Right forelimb (tissue), 1 donor: ENCODE measurements around the gene RASGRP2.

ENCODE experiments used
- DNase-seq: peaks from one replicate; pipeline ENCODE4 v3.0.0-alpha.2; 2018

RASGRP2 gene

GRCh38 chr11:64743591-64744543, at the start of gene RASGRP2:
RASGRP2 (minus strand) TSS chr11:64744142; CDS start chr11:64742866, 1,276 bp downstream.
- DNase-seq = no peak

DNA sequence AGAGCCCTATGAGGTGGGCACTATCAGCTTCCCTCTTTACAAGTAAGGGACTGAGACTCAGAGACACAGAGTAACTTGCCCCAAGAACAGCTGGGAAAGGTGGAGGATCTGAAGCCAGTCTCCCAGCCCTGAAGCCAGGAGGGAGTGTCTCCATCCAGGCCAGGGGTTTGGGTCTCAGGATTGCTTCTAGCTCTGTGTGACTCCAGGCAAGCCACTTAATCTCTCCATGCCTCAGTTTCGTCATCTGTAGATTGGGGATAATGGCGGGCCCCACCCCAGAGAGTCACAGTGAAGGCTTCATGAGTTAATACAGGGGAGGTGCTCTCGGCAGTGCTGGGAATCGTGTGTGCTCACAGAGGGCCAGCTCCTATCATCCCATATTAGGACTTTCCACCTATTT, 48.5 kb upstream of the RASGRP2 start:
- DNase-seq = no peak

DNA sequence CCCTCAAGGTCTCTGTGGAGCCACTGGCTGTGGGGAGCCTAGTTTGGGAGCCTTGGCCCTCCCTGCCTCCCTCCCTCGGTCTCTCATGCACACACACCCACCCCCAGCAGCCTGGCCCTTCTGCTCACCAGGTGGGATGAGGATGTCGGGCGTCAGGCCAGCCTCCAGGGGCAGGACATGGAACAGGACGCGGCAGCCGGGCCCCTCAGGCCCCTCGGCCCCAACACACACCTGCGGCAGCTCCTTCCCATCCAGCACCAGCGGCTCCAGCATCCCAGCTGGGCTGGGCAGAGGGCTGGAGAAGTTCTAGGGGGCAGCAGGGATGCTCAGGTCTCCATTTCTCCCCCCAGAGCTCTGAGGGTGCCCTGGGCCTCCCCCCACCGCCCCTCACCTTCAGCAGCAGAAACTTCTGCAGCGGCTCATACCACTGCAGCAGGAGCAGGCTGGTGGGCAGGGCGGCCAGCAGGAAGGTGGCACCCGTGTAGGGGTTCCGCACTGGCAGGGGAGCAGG, 47.9 kb upstream of the RASGRP2 start:
- no peak for DNase-seq

GRCh38 chr11:64790205-64791095, 46.5 kb upstream of the RASGRP2 start:
- DNase-seq = no peak

DNA sequence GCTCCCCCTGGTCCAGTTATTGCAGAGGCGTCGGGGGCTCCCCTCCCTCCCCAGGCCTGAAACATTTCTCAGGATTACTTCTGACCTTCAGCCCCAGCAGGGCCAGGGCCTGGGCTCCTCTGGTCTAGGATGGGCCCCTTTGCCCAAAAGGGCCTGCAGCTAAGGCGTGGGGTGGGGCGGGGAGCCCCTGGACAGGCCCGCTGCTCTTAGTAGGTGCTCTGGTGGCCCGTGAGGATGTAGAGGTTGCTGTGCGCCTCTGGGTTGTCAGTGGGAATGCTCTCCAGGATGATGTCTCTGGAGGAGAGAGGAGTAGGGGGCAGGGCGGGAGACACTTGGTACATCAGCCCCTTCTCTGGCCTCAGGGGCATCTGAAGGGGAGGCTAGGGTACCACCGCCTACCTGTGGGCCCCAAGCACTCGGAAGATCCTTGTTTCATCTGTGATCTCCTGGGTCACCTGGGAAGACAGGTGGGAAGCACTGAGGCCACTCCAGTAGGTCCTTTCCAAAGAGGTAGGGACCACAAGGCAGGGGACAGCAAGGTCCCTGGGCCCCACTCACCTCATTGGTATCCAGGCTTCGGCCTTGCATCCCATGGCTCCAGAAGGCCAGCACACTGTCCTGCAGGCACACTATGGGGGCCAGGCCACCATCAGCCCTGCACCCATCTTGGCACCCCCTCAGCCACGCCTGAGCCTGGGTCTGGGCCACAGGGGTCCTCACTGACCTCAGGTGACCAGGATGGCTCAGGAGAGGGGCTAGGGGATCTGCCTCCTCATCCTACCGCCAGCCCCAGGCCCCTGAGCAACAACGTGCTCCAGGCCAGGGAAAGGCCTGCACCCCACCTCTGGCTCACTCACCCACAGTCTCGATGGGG, 45.6 kb upstream of the RASGRP2 start:
- DNase-seq = no peak

DNA sequence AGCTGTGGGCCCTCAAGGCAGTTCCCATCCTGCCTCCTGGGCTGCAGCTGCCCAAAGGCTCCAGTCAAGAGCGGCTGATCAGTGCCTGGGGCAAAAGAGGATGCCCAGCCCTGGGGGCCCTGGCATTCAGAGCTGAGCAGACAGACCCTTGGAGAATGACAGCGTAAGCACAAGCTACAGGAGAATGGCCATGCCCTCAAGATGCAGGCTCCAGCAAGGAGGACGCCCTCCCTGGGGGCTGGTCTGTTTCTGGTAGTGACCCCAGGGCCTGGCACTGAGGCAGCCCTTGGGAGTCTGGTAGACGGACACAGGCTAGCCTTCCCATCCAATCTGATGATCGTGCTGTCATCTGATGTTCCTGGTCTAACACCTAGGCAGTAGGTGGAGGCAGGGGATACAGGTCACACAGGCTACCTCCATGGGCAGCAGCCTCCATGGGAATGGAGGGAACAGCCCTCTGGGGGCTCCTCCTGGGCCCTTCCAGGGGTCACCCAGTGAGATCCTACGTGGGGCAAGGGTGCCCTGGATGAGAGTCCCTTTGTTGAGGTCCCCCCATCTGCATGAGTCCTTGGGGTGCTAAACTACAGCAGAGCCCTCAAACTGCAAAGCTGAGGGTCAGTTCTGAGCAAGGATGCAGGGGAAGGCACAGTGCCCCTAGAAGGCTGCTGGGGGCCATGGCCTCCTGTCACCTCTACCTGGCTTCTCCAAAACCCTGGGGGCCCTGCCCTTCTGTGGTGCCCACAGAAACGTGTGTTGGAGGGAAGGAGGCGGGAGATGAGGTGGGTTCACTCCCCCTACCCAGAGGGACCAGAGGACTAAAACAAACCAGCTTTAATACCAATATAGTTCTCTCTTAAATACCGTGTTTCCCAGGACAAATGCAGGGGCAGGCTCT, 44.6 kb upstream of the RASGRP2 start:
- DNase-seq = no peak

DNA sequence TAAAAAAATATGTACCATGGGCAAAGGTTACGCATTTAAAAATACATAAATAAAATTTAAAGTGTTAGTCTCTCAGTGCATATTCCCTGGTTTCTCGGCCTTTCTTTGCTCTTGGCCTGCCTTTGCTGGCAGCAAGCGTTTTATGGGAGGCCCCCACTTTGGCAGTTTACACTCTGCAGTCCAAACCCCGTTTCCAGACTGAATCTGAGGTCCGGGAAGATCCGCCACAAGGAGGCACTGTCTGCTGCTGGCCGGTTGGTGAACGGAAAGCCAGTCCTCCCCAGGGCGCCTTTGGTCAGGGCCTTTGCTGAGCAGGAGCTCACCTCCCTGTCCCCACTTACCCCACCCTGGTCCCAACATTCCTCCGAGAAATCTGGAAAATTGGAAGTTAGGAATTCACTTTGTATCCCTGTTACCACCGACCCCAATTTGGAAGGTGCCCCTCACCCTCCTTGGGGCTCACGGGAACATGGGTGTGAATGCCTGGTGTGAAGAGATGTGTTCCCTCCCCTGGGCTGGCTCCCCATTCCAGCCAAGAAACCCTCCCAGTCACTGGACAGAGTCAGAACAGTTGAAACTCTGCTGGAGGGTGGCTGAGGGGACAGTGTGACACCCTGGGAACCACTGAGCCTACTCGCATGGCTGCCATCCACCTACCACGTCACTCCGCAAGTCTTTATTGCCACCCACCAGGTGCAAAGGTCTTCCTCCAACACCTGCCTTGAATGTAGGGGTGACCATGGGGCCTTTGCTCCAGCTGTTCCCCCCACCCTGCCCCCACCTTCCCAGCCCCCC, 43.8 kb upstream of the RASGRP2 start:
- DNase-seq = no peak

- no peak for DNase-seq
Observed at GRCh38 chr11:64786308-64786707, 42.4 kb upstream of the RASGRP2 start.

- DNase-seq = no peak
Observed at GRCh38 chr11:64784813-64785581, 41.1 kb upstream of the RASGRP2 start.

DNA sequence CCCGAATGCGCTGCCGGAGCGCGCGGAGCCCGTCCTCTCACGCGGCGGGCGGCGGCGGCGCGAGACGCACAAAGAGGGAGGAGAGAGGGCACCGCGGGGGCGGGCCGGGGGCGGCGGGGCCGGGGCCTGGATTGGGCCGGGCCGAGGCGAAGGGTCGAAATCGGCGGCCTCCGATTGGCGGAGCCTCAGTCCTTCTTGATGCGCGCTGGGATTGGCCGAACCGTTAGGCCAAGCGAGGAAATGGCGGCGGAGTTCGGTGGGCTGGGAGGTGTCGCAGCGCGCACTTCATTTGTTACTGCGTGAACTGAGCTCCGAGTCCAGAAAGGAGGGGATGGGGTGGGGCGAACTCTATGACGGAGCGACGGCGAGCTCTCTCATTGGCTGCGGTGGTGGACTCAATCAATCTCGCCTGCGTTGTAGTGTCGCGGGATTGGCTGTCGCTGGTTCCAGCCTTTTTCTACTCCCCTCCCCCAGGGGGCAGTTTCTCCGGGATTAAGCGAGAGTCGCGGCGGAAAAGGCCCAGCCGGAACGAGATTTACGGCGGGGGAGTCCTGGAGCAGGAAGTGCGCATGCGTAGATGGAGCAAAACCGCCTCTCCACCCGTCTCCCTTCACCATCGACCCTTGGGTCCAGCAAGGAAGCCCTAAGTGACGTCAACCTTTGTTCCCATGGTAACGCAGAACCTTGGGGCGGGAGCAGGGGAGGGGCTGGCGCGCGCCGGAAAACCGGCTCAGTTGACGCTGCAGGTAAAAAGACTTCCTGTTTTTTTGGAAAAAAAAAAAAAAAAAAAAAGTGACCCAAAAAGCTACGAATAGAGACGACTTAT, 34.7 kb upstream of the RASGRP2 start, which contains the start of gene SF1:
Gene SF1 (minus strand): TSS at position 70 of the 826 bp plus-strand sequence. CDS start 150 bp downstream, outside the sequence.
- peak; percentile 99 for DNase-seq

DNA sequence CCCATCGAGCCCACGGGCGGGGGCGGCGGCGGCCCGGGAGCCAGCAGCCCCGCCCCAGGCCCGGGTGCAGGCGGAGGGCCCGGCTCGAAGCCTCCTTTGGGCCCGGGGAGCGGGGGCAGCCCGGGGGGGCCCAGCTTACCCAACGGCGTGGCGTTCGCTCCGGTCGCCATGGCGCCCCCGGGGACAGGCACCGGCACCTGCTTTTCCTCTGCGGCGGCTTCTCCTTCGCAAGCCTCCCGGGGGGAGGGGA, 34.2 kb upstream of the RASGRP2 start:
- DNase-seq = no peak

GRCh38 chr11:64777449-64778222, 33.7 kb upstream of the RASGRP2 start:
- peak; percentile 92 for DNase-seq

DNA sequence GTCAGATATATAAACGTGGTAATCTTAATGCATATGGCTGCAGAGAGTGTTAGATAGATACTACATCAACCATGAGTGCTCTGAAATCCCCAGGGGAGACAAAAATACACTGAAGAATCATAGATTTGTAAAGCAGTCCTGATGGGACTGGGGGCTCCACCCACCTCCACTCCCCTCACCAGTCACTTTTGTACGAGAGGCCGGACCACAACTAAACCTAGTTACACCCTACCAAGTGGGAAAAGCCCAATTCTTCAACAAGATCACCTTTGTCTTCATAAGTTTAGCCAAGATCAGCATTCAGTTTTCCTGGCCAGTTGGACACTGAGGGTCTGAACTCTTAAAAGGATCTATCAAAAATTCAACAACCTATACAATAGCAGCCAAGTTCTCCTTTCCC, 32.9 kb upstream of the RASGRP2 start:
- no peak for DNase-seq

DNA sequence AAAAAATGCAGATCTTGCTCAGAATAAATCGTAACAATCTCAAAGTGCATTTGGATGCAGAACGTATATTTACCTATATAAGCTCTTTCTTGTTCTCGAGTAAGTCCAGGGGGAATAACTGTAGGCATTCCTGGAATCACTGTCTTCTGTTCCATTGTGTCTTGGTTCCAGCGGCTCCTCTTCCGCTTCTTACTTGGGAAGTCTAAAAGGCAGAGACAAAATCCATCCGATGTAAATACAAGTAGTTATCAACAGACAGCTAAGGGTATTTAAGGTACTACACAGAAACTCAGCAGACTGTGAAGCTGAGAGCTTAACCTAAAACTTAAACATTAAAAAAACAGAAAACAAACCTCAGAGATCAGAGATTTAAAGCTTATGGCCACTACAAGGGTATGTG, 32.5 kb upstream of the RASGRP2 start:
- no peak for DNase-seq

DNA sequence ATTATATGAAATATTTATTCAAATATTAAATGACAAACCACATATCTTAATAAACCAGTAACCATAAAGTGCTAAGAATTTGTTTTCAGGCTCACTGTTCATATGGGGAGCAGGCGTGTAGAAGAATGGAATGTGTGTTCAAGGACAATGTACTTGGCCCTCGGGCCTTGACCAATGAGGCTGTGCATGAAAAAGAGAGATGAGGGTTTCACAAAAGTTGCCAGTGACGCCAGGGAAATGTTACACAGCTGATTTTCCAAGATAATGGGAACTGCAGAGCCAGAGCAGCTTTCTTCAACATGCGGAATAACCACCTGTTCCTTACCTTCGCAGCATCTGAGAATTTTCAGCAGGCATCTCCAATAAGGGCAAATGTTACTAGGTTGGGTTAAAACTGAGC, 30.2 kb upstream of the RASGRP2 start:
- DNase-seq = no peak

- DNase-seq = no peak
Observed at GRCh38 chr11:64772303-64773018, 28.5 kb upstream of the RASGRP2 start.

GRCh38 chr11:64771861-64772260, 27.9 kb upstream of the RASGRP2 start:
- no peak for DNase-seq
